Epithelial cell of proximal tubule (primary cell): ENCODE results near the gene RNGTT. TPM values are rescaled to one million over a fixed set of nuclear protein-coding genes. Genes with fewer than 3 reads are reported as not detected.
"Not testable (repeated sequence)": the region's sequence is repeated elsewhere in the genome, so short reads cannot be mapped to it uniquely, and the experiment has no call there.

ENCODE experiments used
- DNase-seq: peaks from one replicate; pipeline ENCODE4 v3.0.0-alpha.2; 2011; ENCODE audit warnings: low read depth
- H3K4me3 ChIP-seq: 2 replicates; pipeline ENCODE4 v1.5.1; 2011; ENCODE audit warnings: low read depth, mild to moderate bottlenecking, low read length
- CTCF ChIP-seq: conservative IDR thresholded peaks from 2 replicates; pipeline ENCODE4 v1.5.1; 2012; ENCODE audit warnings: low read depth, mild to moderate bottlenecking, low read length
- total RNA-seq: library from RNA; depleted of rRNA; stranded (reverse); fragments of >200 nt; gene quantifications from 2 replicates; pipeline ENCODE4 v1.2.3, GENCODE V29; 2015

The RNGTT gene
- total RNA-seq, 1 donor from 2014 or later: 17.6 TPM

GRCh38 chr6:88728756-88729155 lies 234.7 kb downstream of the RNGTT start:
- no peak for TF ChIP-seq CTCF
- no peak overlapping the region for H3K4me3 ChIP-seq
- DNase-seq: no peak

- DNase-seq, H3K4me3 ChIP-seq: not testable (repeated sequence)
Observed at GRCh38 chr6:88726409-88726808, 237.0 kb downstream of the RNGTT start.

- TF ChIP-seq CTCF: peak; percentile 40
- DNase-seq: peak; percentile 35
- H3K4me3 ChIP-seq: no peak overlapping the region
Observed at GRCh38 chr6:88725111-88725975, 238.1 kb downstream of the RNGTT start.

- no peak overlapping the region for H3K4me3 ChIP-seq
- no peak for TF ChIP-seq CTCF
- no peak for DNase-seq
Observed at GRCh38 chr6:88722686-88723085, 240.7 kb downstream of the RNGTT start.

GRCh38 chr6:88716399-88716798 lies 247.0 kb downstream of the RNGTT start:
- DNase-seq, H3K4me3 ChIP-seq: not testable (repeated sequence)

- DNase-seq: no peak
- H3K4me3 ChIP-seq: no peak overlapping the region
- no peak for TF ChIP-seq CTCF
Observed at GRCh38 chr6:88712243-88712936, 251.0 kb downstream of the RNGTT start.

GRCh38 chr6:88709819-88710246 lies 253.6 kb downstream of the RNGTT start:
- no peak for DNase-seq
- no peak for TF ChIP-seq CTCF
- no peak overlapping the region for H3K4me3 ChIP-seq

- no peak for TF ChIP-seq CTCF
- no peak overlapping the region for H3K4me3 ChIP-seq
- no peak for DNase-seq
Observed at GRCh38 chr6:88708197-88708744, 255.1 kb downstream of the RNGTT start.
